ENCODE data around the gene CCDC134.

DNA sequence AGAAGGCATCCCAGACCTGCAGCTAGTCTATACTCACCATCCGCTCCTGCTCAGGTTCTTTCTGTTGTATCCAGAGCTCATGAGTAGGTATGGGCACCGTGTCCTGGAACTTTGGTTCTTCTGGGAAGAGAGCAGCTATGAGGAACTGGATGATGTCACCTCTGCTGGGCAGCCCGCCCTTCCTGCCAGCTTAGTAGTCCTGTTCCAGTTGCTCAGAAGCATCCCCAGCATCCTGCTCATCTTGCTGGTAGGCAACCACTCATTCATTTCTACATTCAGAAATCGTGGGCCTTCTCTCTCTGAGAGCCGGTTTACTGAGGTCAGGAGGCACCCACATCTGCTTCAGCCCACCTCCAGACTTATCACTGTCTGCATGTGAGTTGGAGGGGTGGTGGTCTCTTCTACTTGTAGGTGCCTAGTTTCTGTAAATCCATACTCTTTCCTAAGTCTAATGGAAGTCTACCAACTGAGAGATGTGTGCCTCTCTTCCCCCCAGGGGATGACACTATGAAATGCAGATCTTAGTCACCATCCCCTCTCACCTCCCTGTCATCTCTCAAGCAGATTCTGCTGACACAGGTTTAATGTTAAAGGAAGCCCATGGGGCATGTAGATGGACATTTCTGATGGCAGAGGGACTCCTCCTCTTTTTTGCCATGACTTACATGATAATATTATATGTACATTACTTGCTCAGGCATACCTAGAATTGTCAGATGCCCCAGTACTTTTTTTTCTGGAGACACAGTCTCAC is 29.6 kb upstream of the CCDC134 start:
- TF ChIP-seq CTCF (conservative IDR thresholded peaks at IDR 0.05; ENCODE audit: low read depth, low read length) (no peak), EZH2 (IDR thresholded peaks at IDR 0.05; ENCODE audit: low read length, unreplicated experiment) (no peak), EZH2phosphoT487 (IDR thresholded peaks at IDR 0.05; ENCODE audit: borderline replicate concordance, low read length) (no peak)
